ENCODE results near the gene CCDC171.

Gene CCDC171

GRCh38 chr9:16001856-16002255 is 449.0 kb downstream of the CCDC171 start:
- no peak for DNase-seq (ENCODE audit: low read depth)

- no peak for DNase-seq (ENCODE audit: low read depth)
Observed at GRCh38 chr9:16002816-16003215, 450.0 kb downstream of the CCDC171 start.

DNA sequence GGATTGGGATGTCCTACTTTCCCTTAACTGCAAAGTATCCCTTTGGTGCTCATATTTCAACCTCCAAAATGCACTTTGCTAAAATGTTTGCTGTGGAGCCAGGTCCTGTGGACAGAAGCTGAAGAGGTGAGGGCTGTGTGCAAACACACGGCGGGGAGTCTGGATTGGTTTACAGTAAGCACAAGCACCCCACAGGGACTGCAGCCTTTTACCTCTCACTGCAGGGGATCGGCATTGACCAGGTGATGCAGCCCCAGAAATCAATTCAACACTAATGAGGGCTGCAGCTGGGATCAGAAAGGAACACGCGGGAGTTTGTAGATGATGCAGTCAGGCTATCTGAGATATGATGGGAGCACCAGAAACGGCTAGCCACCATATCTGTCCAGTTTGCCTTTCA is 450.9 kb downstream of the CCDC171 start:
- DNase-seq (ENCODE audit: low read depth) = no peak

DNA sequence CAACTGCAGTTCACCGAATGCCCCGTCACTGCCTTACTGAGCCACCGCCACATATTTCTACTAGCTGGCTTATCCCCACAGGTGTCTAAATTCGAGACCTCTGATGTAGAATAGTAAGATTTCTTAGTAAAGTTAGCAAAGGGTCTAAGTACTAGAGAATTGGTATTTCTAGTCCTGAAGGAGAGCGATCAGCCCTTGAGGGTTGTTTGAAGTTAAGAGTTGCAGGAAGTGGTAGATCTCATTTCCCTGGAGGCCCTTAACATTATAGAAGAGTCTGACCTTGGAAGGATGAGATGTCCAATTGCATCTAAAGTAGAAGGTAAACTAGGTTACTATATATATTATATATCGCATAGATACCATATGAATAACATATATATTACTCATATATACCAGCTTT is 451.8 kb downstream of the CCDC171 start:
- no peak for DNase-seq (ENCODE audit: low read depth)

- DNase-seq (ENCODE audit: low read depth) = no peak
Observed at GRCh38 chr9:16010221-16010620, 457.4 kb downstream of the CCDC171 start.

- no peak for DNase-seq (ENCODE audit: low read depth)
Observed at GRCh38 chr9:16012621-16013020, 459.8 kb downstream of the CCDC171 start.

- no peak for DNase-seq (ENCODE audit: low read depth)
Observed at GRCh38 chr9:16013366-16013765, 460.5 kb downstream of the CCDC171 start.

- no peak for DNase-seq (ENCODE audit: low read depth)
Observed at GRCh38 chr9:16013826-16014225, 461.0 kb downstream of the CCDC171 start.

DNA sequence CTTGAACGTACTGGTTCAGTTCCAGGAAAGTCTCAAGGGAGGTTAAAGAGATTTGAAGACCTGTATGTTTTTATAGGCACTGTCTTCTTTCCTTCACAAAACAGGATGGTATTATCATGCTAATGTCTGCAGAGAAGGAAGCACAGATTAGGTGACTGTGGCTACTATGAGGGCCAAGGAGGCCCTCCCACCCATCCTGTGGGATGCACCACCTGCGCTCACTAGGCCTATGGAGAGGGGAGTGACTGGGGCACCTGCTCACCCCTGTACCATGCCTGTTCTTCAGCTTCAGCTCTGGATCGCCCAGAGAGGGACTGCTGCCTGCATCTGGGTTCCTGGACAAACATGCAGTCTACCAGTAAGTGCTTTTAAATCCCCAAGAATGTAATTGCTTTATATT is 469.4 kb downstream of the CCDC171 start:
- no peak for DNase-seq (ENCODE audit: low read depth)

- DNase-seq (ENCODE audit: low read depth) = no peak
Observed at GRCh38 chr9:16023446-16023845, 470.6 kb downstream of the CCDC171 start.
